Measurements from ENCODE around the gene DNAH2.
A peak's percentile ranks its signal among the peaks of the same experiment; 100 is the strongest.

The DNAH2 gene

DNA sequence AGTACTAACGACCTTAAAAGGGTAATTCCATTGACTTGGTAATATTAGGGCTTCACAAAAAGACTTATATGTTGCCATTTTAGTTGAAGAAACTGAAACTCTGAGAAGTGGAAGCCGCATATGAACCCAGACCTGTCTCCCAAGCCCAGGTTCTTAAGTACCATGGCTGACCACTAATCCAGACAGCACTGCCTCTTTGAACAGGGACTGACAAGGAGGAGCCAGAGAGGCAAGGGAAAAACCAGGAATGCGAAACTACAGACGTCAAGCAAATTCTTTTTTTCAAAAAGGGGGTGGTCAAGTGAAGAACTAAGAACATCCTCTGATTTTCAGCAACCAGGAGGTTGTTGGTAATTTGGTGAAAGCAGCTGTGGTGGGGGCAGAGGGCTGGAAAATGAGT lies 155.5 kb downstream of the DNAH2 start:
- TF ChIP-seq, protein P1, sequence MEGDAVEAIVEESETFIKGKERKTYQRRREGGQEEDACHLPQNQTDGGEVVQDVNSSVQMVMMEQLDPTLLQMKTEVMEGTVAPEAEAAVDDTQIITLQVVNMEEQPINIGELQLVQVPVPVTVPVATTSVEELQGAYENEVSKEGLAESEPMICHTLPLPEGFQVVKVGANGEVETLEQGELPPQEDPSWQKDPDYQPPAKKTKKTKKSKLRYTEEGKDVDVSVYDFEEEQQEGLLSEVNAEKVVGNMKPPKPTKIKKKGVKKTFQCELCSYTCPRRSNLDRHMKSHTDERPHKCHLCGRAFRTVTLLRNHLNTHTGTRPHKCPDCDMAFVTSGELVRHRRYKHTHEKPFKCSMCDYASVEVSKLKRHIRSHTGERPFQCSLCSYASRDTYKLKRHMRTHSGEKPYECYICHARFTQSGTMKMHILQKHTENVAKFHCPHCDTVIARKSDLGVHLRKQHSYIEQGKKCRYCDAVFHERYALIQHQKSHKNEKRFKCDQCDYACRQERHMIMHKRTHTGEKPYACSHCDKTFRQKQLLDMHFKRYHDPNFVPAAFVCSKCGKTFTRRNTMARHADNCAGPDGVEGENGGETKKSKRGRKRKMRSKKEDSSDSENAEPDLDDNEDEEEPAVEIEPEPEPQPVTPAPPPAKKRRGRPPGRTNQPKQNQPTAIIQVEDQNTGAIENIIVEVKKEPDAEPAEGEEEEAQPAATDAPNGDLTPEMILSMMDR (IDR thresholded peaks at IDR 0.05; ENCODE audit: low read depth, low read length): no peak
- peak in 1 of 2 donors; percentile 21 for DNase-seq (ENCODE audit: low read depth in 2 of 2)
- no peak overlapping the region for H3K4me3 ChIP-seq (replicated peaks in 1 of 2; ENCODE audit: low read depth in 2 of 2, low read length in 2 of 2)

DNA sequence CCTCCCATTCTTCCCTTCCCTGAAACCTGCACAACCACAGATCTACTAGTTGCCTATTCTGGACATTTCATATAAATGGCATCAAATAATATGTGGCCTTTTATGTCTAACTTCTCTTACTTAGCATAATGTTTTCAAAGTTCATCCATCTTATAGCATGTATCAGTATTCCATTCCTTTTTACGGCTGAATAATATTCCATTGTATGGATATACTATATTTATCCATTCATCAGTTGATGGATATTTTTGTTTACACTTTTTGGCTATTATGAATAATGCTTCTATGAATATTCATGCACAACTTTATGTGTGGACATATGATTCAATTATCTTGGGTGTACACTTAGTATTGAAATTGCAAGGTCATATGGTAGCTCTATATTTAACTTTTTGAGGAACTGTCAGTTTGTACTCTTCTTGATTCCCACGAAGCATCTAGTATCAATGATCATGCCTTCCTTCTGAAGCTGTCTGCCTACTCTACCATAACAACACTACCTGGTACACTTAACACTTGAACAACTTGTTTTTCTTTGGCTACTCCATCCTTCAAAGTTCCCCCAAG lies 158.3 kb downstream of the DNAH2 start:
- no peak overlapping the region for H3K4me3 ChIP-seq (replicated peaks in 1 of 2; ENCODE audit: low read depth in 2 of 2, low read length in 2 of 2)
- no peak for DNase-seq (ENCODE audit: low read depth in 2 of 2)
- TF ChIP-seq, protein P1 (IDR thresholded peaks at IDR 0.05; ENCODE audit: low read depth, low read length): no peak

DNA sequence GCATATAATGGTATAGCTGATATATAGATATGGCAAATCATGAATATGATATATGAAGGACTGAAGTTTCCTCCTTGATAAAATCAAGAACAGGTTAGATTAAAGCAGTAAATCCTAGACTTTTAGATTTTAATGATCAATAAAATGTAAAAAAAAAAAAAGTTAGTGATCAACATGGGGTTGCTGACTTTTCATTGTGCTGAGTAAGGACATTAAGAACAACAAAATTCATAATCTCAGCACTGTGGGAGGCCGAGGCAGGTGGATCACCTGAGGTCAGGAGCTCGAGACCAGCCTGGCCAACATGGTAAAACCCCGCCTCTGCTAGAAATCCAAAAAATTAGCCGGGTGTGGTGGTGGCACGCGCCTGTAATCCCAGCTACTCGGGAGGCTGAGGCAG lies 160.7 kb downstream of the DNAH2 start:
- DNase-seq (ENCODE audit: low read depth in 2 of 2): no peak
- TF ChIP-seq, protein P1 (IDR thresholded peaks at IDR 0.05; ENCODE audit: low read depth, low read length): no peak
- no peak overlapping the region for H3K4me3 ChIP-seq (replicated peaks in 1 of 2; ENCODE audit: low read depth in 2 of 2, low read length in 2 of 2)

DNA sequence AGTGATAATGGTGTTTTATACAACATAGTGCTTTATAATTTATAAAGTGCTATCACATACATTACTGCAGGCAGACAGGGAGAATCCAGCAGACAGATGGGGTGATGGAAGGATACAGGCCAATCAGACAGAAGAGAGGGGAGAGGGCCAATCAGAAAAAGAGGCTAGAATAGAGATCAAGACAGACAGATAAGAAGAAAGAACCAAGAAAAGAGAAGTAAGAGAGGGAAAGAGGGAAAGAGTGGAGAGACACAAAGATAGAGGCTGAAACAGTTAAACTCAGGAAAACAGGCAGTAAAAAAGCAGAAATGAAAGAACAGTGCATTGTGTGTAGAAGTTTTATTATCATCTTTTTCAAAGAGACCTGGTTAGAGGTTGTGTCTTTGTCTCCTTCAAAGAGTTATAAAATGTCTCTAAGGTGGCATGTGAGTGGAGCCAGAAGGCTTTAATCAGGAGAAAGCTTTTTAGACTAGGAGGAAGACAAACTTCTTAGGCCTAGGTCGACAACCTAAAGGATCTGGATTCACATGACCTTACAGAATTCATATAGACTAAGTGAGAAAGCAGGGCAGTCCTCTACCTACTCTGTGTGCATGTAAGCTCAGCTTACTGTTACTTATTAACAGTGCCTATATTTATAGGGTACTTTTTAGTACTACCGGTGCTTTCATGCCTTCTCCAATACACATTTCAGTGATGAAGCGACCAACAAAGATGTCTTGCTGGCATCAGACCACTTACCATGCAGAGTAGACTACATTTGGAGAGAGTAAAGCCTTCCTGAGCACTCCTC lies 162.7 kb downstream of the DNAH2 start:
- H3K4me3 ChIP-seq (replicated peaks in 1 of 2; ENCODE audit: low read depth in 2 of 2, low read length in 2 of 2): no peak overlapping the region
- DNase-seq (ENCODE audit: low read depth in 2 of 2): no peak
- TF ChIP-seq, protein P1 (IDR thresholded peaks at IDR 0.05; ENCODE audit: low read depth, low read length): no peak

DNA sequence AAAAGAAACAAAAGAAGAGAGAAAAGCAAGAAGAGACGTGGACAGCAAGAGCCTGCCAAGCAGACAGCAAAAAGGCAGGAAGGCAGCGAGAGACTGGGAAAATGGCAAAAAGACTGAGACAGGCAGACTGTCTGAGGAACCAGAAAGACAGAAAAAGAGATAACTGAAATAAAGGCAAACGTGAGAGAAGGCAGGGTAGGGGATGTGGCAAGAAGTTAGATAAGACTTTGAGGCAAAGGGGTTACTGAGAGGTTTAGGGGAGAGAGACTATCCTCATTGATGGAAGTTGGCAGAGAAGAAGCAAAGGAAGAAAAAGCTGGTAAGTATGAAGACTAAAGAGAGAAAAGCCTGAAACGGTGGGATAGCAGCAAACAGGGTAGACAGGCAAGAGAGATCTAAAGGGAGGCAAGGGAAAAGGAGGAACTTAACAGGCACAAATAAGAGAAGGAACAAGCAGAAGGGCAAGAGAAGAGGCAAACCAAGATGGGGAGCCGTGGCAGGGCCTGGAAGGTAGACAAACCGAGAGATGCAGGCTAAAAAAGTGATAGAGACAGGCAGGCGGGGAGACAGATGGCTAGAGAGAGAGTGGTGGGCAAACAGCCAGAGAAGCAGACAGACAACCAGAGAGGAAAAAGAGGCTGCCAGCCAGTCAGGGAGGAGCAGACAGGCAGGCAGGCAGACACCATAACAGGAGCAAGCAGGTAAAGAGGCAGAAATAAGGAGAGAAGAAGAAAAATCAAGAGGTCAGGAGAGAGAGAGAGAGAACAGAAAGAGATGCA lies 163.9 kb downstream of the DNAH2 start:
- TF ChIP-seq, protein P1 (IDR thresholded peaks at IDR 0.05; ENCODE audit: low read depth, low read length): no peak
- peak in 1 of 2 donors; percentile 26 for DNase-seq (ENCODE audit: low read depth in 2 of 2)
- no peak overlapping the region for H3K4me3 ChIP-seq (replicated peaks in 1 of 2; ENCODE audit: low read depth in 2 of 2, low read length in 2 of 2)

DNA sequence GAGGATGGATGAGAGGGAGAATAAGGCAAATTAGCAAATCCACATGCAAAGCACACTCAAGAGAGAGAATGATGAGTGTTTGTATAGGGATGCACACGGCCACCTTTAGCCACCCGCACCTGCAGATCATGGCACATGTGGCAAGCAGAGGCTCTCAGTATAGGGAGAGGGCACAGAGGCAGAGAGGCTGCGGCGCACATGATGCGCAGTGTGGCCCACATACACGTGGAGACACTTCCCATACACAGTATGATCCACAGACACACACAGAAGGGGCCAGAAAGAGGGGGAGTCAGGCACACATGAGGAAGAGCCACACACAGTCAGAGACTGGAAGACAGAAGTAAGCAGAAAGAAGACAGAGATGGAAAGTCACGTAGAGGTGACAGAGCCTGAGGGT lies 164.5 kb downstream of the DNAH2 start:
- H3K4me3 ChIP-seq (replicated peaks in 1 of 2; ENCODE audit: low read depth in 2 of 2, low read length in 2 of 2): no peak overlapping the region
- DNase-seq (ENCODE audit: low read depth in 2 of 2): no peak
- TF ChIP-seq, protein P1 (IDR thresholded peaks at IDR 0.05; ENCODE audit: low read depth, low read length): no peak
